ENCODE measurements around the gene HSFX4.

DNA sequence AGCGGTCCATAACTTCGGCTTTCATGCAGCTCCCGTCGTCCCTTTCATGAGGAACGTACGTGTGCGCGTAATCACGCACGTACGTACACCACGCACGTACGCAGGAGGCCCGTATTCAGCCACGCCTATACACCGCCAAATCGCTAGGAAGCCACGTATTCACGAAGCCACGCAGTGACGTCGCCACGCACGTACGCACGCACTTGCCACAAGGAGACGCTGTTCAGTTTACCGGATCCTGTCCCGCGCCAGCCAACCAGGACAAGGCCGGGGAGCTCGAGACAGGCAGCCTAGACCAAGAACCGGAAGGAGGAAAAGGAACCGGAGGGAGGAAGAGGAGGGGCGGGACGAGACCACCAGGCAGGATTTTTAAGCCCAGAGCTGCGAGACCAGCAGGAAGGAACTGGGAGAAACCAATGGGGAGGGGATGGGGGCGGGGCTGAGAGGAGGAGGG, 9.1 kb downstream of the HSFX4 start, which contains the start of gene EOLA2:
- TF ChIP-seq CTCF (IDR thresholded peaks at IDR 0.05) (peak; percentile 53 to 87 (median 67)), POLR2A (IDR thresholded peaks at IDR 0.05) (peak; percentile 56), POLR2AphosphoS5 (IDR thresholded peaks at IDR 0.05) (peak; percentile 92)
